GM12878 (cell line): ENCODE measurements around the gene CSNK1G3. TPM values are rescaled to one million over a fixed set of nuclear protein-coding genes. Genes with fewer than 3 reads are reported as not detected.

Experiments
- ATAC-seq: fragments of 200-7000 bp; cut with Tn5 transposase; 3 replicates; pipeline ENCODE4 v1.9.1; 2020; ENCODE audit warnings: mild to moderate bottlenecking, moderate library complexity
- BruUV-seq: library from RNA; stranded (reverse); fragments of 400-500 nt; replicated peaks from 2 replicates; lab custom pipeline; 2021; lab: Mats Ljungman, UMichigan
- CTCF ChIA-PET: fragments of 300-600 bp; sonication (Branson Sonifier 250); formaldehyde crosslinking; extraction: SDS; loops from one replicate; lab custom pipeline; 2021; ENCODE audit warnings: inconsistent platforms; lab: Yijun Ruan, JAX
- POLR2A ChIA-PET: fragments of 350-600 bp; formaldehyde crosslinking; extraction: SDS; loops from one replicate; lab custom pipeline; 2021; ENCODE audit warnings: inconsistent platforms; lab: Charles Lee
- RAD21 ChIA-PET: fragments of 300-600 bp; sonication (Branson Sonifier 250); formaldehyde crosslinking; loops from one replicate; lab custom pipeline; 2023; ENCODE audit warnings: antibody characterized with exemption; ENCODE audit not compliant: unreplicated experiment; lab: Charles Lee
- SMC1A ChIA-PET: fragments of 300-600 bp; sonication (Branson Sonifier 250); formaldehyde crosslinking; loops from one replicate; lab custom pipeline; 2023; ENCODE audit not compliant: unreplicated experiment, uncharacterized antibody; lab: Charles Lee
- DNase-seq: peaks from one replicate; pipeline ENCODE4 v3.0.0-alpha.2; 2011; ENCODE audit warnings: low read depth, low spot score
- FAIRE-seq: peaks from 3 replicates; lab custom pipeline; 2011; peaks lifted over from hg19 to GRCh38; lab: Jason Lieb, UNC
- H2AFZ ChIP-seq: 2 replicates; pipeline ENCODE4 v1.6.0; 2011; ENCODE audit warnings: low read depth, low read length, control low read depth; ENCODE audit not compliant: control insufficient read depth
- H3K27ac ChIP-seq: 2 replicates; pipeline ENCODE4 v1.5.1; 2011; ENCODE audit warnings: control low read depth; ENCODE audit not compliant: control insufficient read depth, insufficient read depth
- H3K27me3 ChIP-seq, 2 experiments: replicated peaks in 1 of 2; 2 replicates each; pipeline versions ENCODE4 v1.6.0 to v1.6.1; 2011; ENCODE audit warnings: low read length in 1 of 2; ENCODE audit not compliant: control insufficient read depth in 2 of 2, insufficient read depth in 2 of 2
- H3K36me3 ChIP-seq, 2 experiments: 2 replicates each; pipeline ENCODE4 v1.5.1; 2011; ENCODE audit warnings: low read length in 1 of 2; ENCODE audit not compliant: control insufficient read depth in 2 of 2, insufficient read depth in 2 of 2
- H3K4me1 ChIP-seq: 2 replicates; pipeline ENCODE4 v1.6.1; 2011; ENCODE audit warnings: mild to moderate bottlenecking, low read length, moderate library complexity, mixed read lengths; ENCODE audit not compliant: control insufficient read depth, insufficient read depth
- H3K4me2 ChIP-seq: 2 replicates; pipeline ENCODE4 v1.6.0; 2011; ENCODE audit warnings: control low read depth; ENCODE audit not compliant: control insufficient read depth, insufficient read depth
- H3K4me3 ChIP-seq: fragments of 200-600 bp; sonication (generic); 2 replicates; pipeline ENCODE4 v1.5.1; 2016
- H3K79me2 ChIP-seq: 2 replicates; pipeline ENCODE4 v1.6.0; 2011; ENCODE audit warnings: low read length; ENCODE audit not compliant: control insufficient read depth, insufficient read depth
- H3K9ac ChIP-seq: 2 replicates; pipeline ENCODE4 v1.8.0; 2011; ENCODE audit warnings: low read length, control low read depth, mixed read lengths; ENCODE audit not compliant: control insufficient read depth, insufficient read depth
- H3K9me3 ChIP-seq: replicated peaks from 3 replicates; pipeline ENCODE4 v1.5.1; 2011; ENCODE audit warnings: mild to moderate bottlenecking, low read length; ENCODE audit not compliant: control insufficient read depth, insufficient read depth
- H4K20me1 ChIP-seq: 2 replicates; pipeline ENCODE4 v1.6.0; 2011; ENCODE audit not compliant: control insufficient read depth, insufficient read depth
- BHLHE40 ChIP-seq, 2 experiments: fragments of 450-650 bp in 1 of 2; IDR thresholded peaks; 2 replicates each; pipeline ENCODE4 v1.6.1; 2011 to 2017; ENCODE audit warnings: low read depth in 2 of 2, borderline replicate concordance in 1 of 2, improper control_type of control experiment in 1 of 2, low read length in 1 of 2, mild to moderate bottlenecking in 1 of 2
- BMI1 ChIP-seq: fragments of 450-650 bp; IDR thresholded peaks from 2 replicates; pipeline ENCODE4 v1.6.1; 2016; ENCODE audit warnings: mild to moderate bottlenecking, moderate library complexity, borderline replicate concordance
- CHD2 ChIP-seq: IDR thresholded peaks from 2 replicates; pipeline ENCODE4 v1.6.1; 2011; ENCODE audit warnings: low read depth, low read length, improper control_type of control experiment, borderline replicate concordance
- HCFC1 ChIP-seq: fragments of 150-350 bp; IDR thresholded peaks from 2 replicates; pipeline ENCODE4 v1.6.1; 2014; ENCODE audit warnings: low read length
- IKZF1 ChIP-seq: fragments of 450-650 bp; conservative IDR thresholded peaks from 2 replicates; pipeline ENCODE4 v1.6.1; 2017; ENCODE audit warnings: antibody characterized with exemption, mild to moderate bottlenecking
- IKZF2 ChIP-seq, 2 experiments: fragments of 450-650 bp; IDR thresholded peaks; 2 replicates each; pipeline ENCODE4 v1.6.1; 2017; ENCODE audit warnings: mild to moderate bottlenecking in 2 of 2, moderate library complexity in 2 of 2
- KAT2A ChIP-seq: conservative IDR thresholded peaks from 2 replicates; pipeline ENCODE4 v1.6.1; 2011; ENCODE audit warnings: low read depth, low read length; ENCODE audit not compliant: control insufficient read depth
- MXI1 ChIP-seq: fragments of 150-350 bp; IDR thresholded peaks from 2 replicates; pipeline ENCODE4 v1.6.1; 2011; ENCODE audit warnings: low read depth, mild to moderate bottlenecking, inconsistent platforms, low read length, improper control_type of control experiment
- RELA ChIP-seq: fragments of 450-650 bp; IDR thresholded peaks from 2 replicates; pipeline ENCODE4 v1.8.0; 2014; ENCODE audit warnings: borderline replicate concordance; ENCODE audit not compliant: partially characterized antibody
- SUPT20H ChIP-seq: IDR thresholded peaks from 2 replicates; pipeline ENCODE4 v1.6.1; 2011; ENCODE audit warnings: low read depth, mild to moderate bottlenecking, low read length, moderate library complexity, borderline replicate concordance; ENCODE audit not compliant: control insufficient read depth
- YBX1 ChIP-seq: fragments of 450-650 bp; IDR thresholded peaks from 2 replicates; pipeline ENCODE4 v1.6.1; 2016; ENCODE audit warnings: antibody characterized with exemption
- ZNF274 ChIP-seq: IDR thresholded peaks from one replicate; pipeline ENCODE4 v1.8.0; 2011; ENCODE audit not compliant: insufficient read length, insufficient read depth
- ZZZ3 ChIP-seq: IDR thresholded peaks from 2 replicates; pipeline ENCODE4 v1.6.1; 2011; ENCODE audit warnings: low read depth; ENCODE audit not compliant: control insufficient read depth, insufficient read length
- WGBS: methylation state at CpG from one replicate; pipeline ENCODE4 v1.1.6; 2016; ENCODE audit warnings: low lambda C conversion rate; ENCODE audit not compliant: insufficient replicate concordance, insufficient coverage; ENCODE audit errors: missing lambda C conversion rate; 5-methylcytosine and 5-hydroxymethylcytosine counted together
- in situ Hi-C: fragments of 300-500 bp; cut with MboI; formaldehyde crosslinking; loops from 9 replicates; pipeline ENCODE4 v1.14.3; 2018; ENCODE audit warnings: mixed read lengths
- intact Hi-C: fragments of 100-400 bp; cut with micrococcal nuclease; formaldehyde crosslinking; loops from one replicate; pipeline ENCODE4 v1.14.2; 2022; ENCODE audit not compliant: unreplicated experiment
- polyA plus RNA-seq, 11 experiments: library from polyadenylated mRNA; depleted of rRNA in 4 of 11; unstranded in 6 of 11; stranded (reverse) in 5 of 11; fragments of >200 nt; fragmentation: Nextera tagmentation in 4 of 11; fragmentation: Illumina TruSeq in 1 of 11; extraction: Ambion mirVana in 4 of 11; extraction: Trizol in 1 of 11; gene quantifications; 1 replicate in 1 of 11; 2 replicates in 10 of 11; pipeline versions ENCODE4 v1.2.1 to v1.2.3, GENCODE V29; 2011 to 2016; ENCODE audit warnings: inconsistent platforms in 2 of 11, missing spikeins in 2 of 11, low read depth in 1 of 11
- total RNA-seq, 4 experiments: library from RNA; depleted of rRNA in 3 of 4; stranded (reverse); fragments of >200 nt in 3 of 4; fragmentation: Illumina TruSeq in 1 of 4; extraction: Trizol in 1 of 4; gene quantifications; 2 replicates each; pipeline versions ENCODE4 v1.2.1 to v1.2.3, GENCODE V29; 2013 to 2021
- TF ChIP-seq, protein P1 (sequence below): fragments of 450-650 bp; IDR thresholded peaks from 2 replicates; pipeline ENCODE4 v1.6.1; 2018; ENCODE audit warnings: borderline replicate concordance, mild to moderate bottlenecking; ENCODE audit not compliant: partially characterized antibody
- TF ChIP-seq, protein P2 (sequence below): fragments of 450-650 bp; IDR thresholded peaks from 2 replicates; pipeline ENCODE4 v1.6.1; 2016; ENCODE audit warnings: mild to moderate bottlenecking
- TF ChIP-seq, protein P3 (sequence below): IDR thresholded peaks from 2 replicates; pipeline ENCODE4 v1.6.1; 2011; ENCODE audit warnings: mild to moderate bottlenecking, low read depth, low read length, moderate library complexity; ENCODE audit not compliant: insufficient replicate concordance
- TF ChIP-seq, protein P4 (sequence below): IDR thresholded peaks from 2 replicates; pipeline ENCODE4 v1.6.1; 2012; ENCODE audit warnings: low read depth, low read length, improper control_type of control experiment

The CSNK1G3 gene
- total and polyA plus RNA-seq, 10 of the 15 experiments (the other 5 are each of a cell fraction or from before 2014, with no cell fraction given), result 7.4 to 24.1 (median 17.9) TPM

DNA sequence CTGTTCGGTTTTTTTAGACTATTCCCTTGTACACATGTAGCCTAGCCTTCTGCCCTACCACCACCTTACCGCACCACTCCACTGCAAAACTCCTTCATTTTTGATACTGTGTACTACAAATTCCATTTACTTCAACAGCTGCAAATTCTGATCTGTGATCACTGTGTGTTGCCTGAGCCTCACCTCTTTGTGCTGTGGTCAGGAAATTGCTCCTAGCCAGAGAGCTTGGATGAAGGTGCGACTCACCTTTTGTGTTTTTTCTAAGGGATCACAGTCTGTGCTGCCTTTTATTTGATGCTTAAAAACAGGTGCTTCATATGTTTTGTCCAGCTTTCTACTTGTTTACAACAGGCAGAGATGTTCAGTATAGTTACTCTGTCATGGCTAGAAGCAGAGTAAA is 31.5 kb downstream of the CSNK1G3 start:
- 92% methylated on average over 3 of the region's 3 CpGs for WGBS
- intact Hi-C loops, result no loop called here
- POLR2A ChIA-PET, result interaction anchor here (0.6 to 1.3 kb wide), 3 partner anchors 16 to 145 kb away, joined by 3 to 5 read pairs (median 4); partner anchors contain the start of gene CSNK1G3
- no peaks in the 10 kb centered on the region for H4K20me1 ChIP-seq
- no peaks in the 10 kb centered on the region; the same call in 2 of the 3 replicates for H3K9me3 ChIP-seq
- no peak overlapping the region for H3K27ac ChIP-seq
- RAD21 ChIA-PET, result interaction anchor here (1.3 to 3.1 kb wide), 6 partner anchors 10 to 1027 kb away, joined by 3 to 23 read pairs (median 8); no protein-coding TSS in a partner anchor
- no peak overlapping the region for H2AFZ ChIP-seq
- CTCF ChIA-PET, result interaction anchor here (0.8 to 2.2 kb wide), 7 partner anchors 9 to 104 kb away, joined by 3 to 11 read pairs (median 6); no protein-coding TSS in a partner anchor
- H3K27me3 ChIP-seq, result no peaks in the 10 kb centered on the region
- no peak overlapping the region for H3K9ac ChIP-seq
- peaks cover 48% of the 10 kb centered on the region for H3K79me2 ChIP-seq
- no peak overlapping the region for H3K4me3 ChIP-seq
- ATAC-seq (peak; percentile 18), FAIRE-seq (no peak), DNase-seq (no peak)
- in situ Hi-C loops, result no loop called here
- no peaks in the 10 kb centered on the region for H3K4me1 ChIP-seq
- BruUV-seq, result no TSS peak
- H3K4me2 ChIP-seq, result no peak overlapping the region; the same call in 1 of the 2 replicates
- no peak for TF ChIP-seq BMI1
- no peak for TF ChIP-seq YBX1
- TF ChIP-seq CHD2, result no peak
- no peak for TF ChIP-seq IKZF1
- no peak for TF ChIP-seq ZZZ3
- TF ChIP-seq RELA, result no peak
- TF ChIP-seq HCFC1, result no peak
- no peak for TF ChIP-seq MXI1
- TF ChIP-seq, protein P1, sequence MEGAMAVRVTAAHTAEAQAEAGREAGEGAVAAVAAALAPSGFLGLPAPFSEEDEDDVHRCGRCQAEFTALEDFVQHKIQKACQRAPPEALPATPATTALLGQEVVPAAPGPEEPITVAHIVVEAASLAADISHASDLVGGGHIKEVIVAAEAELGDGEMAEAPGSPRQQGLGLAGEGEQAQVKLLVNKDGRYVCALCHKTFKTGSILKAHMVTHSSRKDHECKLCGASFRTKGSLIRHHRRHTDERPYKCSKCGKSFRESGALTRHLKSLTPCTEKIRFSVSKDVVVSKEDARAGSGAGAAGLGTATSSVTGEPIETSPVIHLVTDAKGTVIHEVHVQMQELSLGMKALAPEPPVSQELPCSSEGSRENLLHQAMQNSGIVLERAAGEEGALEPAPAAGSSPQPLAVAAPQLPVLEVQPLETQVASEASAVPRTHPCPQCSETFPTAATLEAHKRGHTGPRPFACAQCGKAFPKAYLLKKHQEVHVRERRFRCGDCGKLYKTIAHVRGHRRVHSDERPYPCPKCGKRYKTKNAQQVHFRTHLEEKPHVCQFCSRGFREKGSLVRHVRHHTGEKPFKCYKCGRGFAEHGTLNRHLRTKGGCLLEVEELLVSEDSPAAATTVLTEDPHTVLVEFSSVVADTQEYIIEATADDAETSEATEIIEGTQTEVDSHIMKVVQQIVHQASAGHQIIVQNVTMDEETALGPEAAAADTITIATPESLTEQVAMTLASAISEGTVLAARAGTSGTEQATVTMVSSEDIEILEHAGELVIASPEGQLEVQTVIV, result no peak
- no peak for TF ChIP-seq SUPT20H
- no peak for TF ChIP-seq ZNF274
- TF ChIP-seq BHLHE40 (IDR thresholded peaks at IDR 0.05; ENCODE audit: borderline replicate concordance in 1 of 2, low read depth in 2 of 2, low read length in 1 of 2), result no peak
- TF ChIP-seq, protein P2, sequence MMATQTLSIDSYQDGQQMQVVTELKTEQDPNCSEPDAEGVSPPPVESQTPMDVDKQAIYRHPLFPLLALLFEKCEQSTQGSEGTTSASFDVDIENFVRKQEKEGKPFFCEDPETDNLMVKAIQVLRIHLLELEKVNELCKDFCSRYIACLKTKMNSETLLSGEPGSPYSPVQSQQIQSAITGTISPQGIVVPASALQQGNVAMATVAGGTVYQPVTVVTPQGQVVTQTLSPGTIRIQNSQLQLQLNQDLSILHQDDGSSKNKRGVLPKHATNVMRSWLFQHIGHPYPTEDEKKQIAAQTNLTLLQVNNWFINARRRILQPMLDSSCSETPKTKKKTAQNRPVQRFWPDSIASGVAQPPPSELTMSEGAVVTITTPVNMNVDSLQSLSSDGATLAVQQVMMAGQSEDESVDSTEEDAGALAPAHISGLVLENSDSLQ, result no peak
- TF ChIP-seq, protein P3, sequence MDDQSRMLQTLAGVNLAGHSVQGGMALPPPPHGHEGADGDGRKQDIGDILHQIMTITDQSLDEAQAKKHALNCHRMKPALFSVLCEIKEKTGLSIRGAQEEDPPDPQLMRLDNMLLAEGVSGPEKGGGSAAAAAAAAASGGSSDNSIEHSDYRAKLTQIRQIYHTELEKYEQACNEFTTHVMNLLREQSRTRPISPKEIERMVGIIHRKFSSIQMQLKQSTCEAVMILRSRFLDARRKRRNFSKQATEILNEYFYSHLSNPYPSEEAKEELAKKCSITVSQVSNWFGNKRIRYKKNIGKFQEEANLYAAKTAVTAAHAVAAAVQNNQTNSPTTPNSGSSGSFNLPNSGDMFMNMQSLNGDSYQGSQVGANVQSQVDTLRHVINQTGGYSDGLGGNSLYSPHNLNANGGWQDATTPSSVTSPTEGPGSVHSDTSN, result no peak
- no peak for TF ChIP-seq KAT2A
- TF ChIP-seq IKZF2 (IDR thresholded peaks at IDR 0.05), result no peak
- TF ChIP-seq, protein P4, sequence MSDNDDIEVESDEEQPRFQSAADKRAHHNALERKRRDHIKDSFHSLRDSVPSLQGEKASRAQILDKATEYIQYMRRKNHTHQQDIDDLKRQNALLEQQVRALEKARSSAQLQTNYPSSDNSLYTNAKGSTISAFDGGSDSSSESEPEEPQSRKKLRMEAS, result no peak
- SMC1A ChIA-PET, result interaction anchor here (0.7 to 8.4 kb wide), 12 partner anchors 8 to 122 kb away, joined by 3 to 52 read pairs (median 5); partner anchors contain the start of gene CEP120
- H3K36me3 ChIP-seq, result peaks cover 0 to 2% of the 10 kb centered on the region in 2 experiments; a peak in 1 of 4 replicates
